ENCODE measurements around the gene FAM131B. TPM values are rescaled to one million over a fixed set of nuclear protein-coding genes. Genes with fewer than 3 reads are reported as not detected.

FAM131B gene
- total and polyA plus RNA-seq, 2 of the 8 experiments (the other 6 are each of a cell fraction or from before 2014, with no cell fraction given) = 23.1 to 38.2 TPM

GRCh38 chr7:143398616-143399015, 36.1 kb upstream of the FAM131B start:
- H3K9ac ChIP-seq (replicated peaks in 1 of 4; ENCODE audit: extremely low read depth in 1 of 4, low read depth in 3 of 4, low read length in 3 of 4) = no peak overlapping the region
- no peak for DNase-seq (ENCODE audit: low read depth in 1 of 2, low spot score in 2 of 2)
- no peak for FAIRE-seq
- H3K4ac ChIP-seq (replicated peaks; ENCODE audit: insufficient read length, low read depth, low read length) = no peak overlapping the region
- H4K91ac ChIP-seq (replicated peaks; ENCODE audit: insufficient read length, low read length) = no peak overlapping the region
- peaks cover 50 to 77% (median 76%) of the 10 kb centered on the region in 4 experiments for H3K36me3 ChIP-seq (ENCODE audit: control insufficient read depth in 2 of 4, insufficient read depth in 4 of 4, low read length in 3 of 4)
- no peak overlapping the region for H3K27ac ChIP-seq (ENCODE audit: low read depth, low read length)
- no peaks in the 10 kb centered on the region for H3K23me2 ChIP-seq (ENCODE audit: low read depth, low read length)
- no peak overlapping the region for H4K5ac ChIP-seq (ENCODE audit: insufficient read length, low read depth, low read length)
- POLR2A ChIA-PET (ENCODE audit: partially characterized antibody) = interaction anchor here (1.1 to 25.2 kb wide), 5 partner anchors 8 to 24 kb away, joined by 3 to 518 read pairs (median 46); partner anchors contain the start of genes EPHA1 and ZYX
- no peak overlapping the region for H2BK15ac ChIP-seq (ENCODE audit: low read length)
- H3K14ac ChIP-seq (ENCODE audit: insufficient read length) = no peak overlapping the region
- no peak overlapping the region for H2BK120ac ChIP-seq (replicated peaks; ENCODE audit: low read depth, low read length)
- no peak overlapping the region for H3K4me2 ChIP-seq (ENCODE audit: insufficient read depth in 1 of 2, low read depth in 2 of 2, low read length in 2 of 2)
- peaks cover 9 to 27% of the 10 kb centered on the region in 2 experiments for H4K20me1 ChIP-seq (replicated peaks in 1 of 2; ENCODE audit: control insufficient read depth in 1 of 2, insufficient read depth in 2 of 2, low read length in 2 of 2)
- H2BK20ac ChIP-seq (ENCODE audit: low read length) = no peak overlapping the region
- no peak overlapping the region for H3K56ac ChIP-seq (replicated peaks; ENCODE audit: insufficient read length, low read depth, low read length)
- H3K27me3 ChIP-seq (replicated peaks in 1 of 4; ENCODE audit: control insufficient read depth in 3 of 4, extremely low read depth in 1 of 4, insufficient read depth in 3 of 4, low read length in 3 of 4) = no peaks in the 10 kb centered on the region
- peaks cover 0 to 14% of the 10 kb centered on the region in 2 experiments; a peak in 2 of 4 replicates for H3K79me2 ChIP-seq (ENCODE audit: control insufficient read depth in 1 of 2, insufficient read depth in 2 of 2, low read length in 2 of 2)
- no peaks in the 10 kb centered on the region for H3K4me1 ChIP-seq (replicated peaks in 1 of 4; ENCODE audit: control insufficient read depth in 3 of 4, insufficient read depth in 4 of 4, low read length in 3 of 4)
- H3K18ac ChIP-seq (ENCODE audit: extremely low read depth, low read length) = no peak overlapping the region
- no peak overlapping the region for H4K8ac ChIP-seq (ENCODE audit: extremely low read depth, insufficient read depth, low read length)
- TF ChIP-seq CTCF (IDR thresholded peaks at IDR 0.05; ENCODE audit: control extremely low read depth in 1 of 3, insufficient read depth in 1 of 3, low read depth in 1 of 3, low read length in 3 of 3) (no peak), SIX5 (IDR thresholded peaks at IDR 0.05; ENCODE audit: low read depth, low read length) (no peak), ASH2L (IDR thresholded peaks at IDR 0.05; ENCODE audit: low read length) (no peak), TBP (IDR thresholded peaks at IDR 0.05; ENCODE audit: low read depth, low read length) (no peak), TCF12 (IDR thresholded peaks at IDR 0.05; ENCODE audit: low read depth, low read length) (no peak), RFX5 (IDR thresholded peaks at IDR 0.05; ENCODE audit: borderline replicate concordance, low read depth, low read length) (no peak), POLR2A (IDR thresholded peaks at IDR 0.05; ENCODE audit: control extremely low read depth in 1 of 2, low read depth in 2 of 2, low read length in 2 of 2) (no peak), RXRA (IDR thresholded peaks at IDR 0.05; ENCODE audit: insufficient read depth, low read depth, low read length) (no peak), USF2 (IDR thresholded peaks at IDR 0.05; ENCODE audit: low read length) (no peak), POU5F1 (IDR thresholded peaks at IDR 0.05; ENCODE audit: low read depth, low read length) (no peak), SAP30 (IDR thresholded peaks at IDR 0.05; ENCODE audit: insufficient read depth, insufficient replicate concordance, low read length) (no peak)
- CTCF ChIA-PET (ENCODE audit: partially characterized antibody) = interaction anchor here (1.2 to 23.5 kb wide), 6 partner anchors 8 to 102 kb away, joined by 3 to 359 read pairs (median 26); partner anchors contain the start of genes EPHA1 and ZYX
- no peaks in the 10 kb centered on the region for H3K9me3 ChIP-seq (ENCODE audit: insufficient read depth in 2 of 2, low read depth in 1 of 2, low read length in 1 of 2)
- 84% methylated on average over 14 of the region's 14 CpGs; no CpG with 5 or more reads in 1 of the 2 experiments for WGBS, 2 experiments (ENCODE audit: extremely low coverage in 1 of 2, insufficient coverage in 1 of 2, insufficient read length in 1 of 2, insufficient replicate concordance in 2 of 2, low coverage in 1 of 2, low lambda C conversion rate in 2 of 2, missing lambda C conversion rate in 1 of 2)
- H2BK5ac ChIP-seq (ENCODE audit: low read depth, low read length) = no peak overlapping the region
- no peak overlapping the region for H2AFZ ChIP-seq (ENCODE audit: low read length)
- H2BK12ac ChIP-seq (ENCODE audit: low read depth, low read length) = no peak overlapping the region
- no peak overlapping the region for H2AK5ac ChIP-seq (ENCODE audit: low read depth, low read length)
- peaks cover 5% of the 10 kb centered on the region; the same call in 1 of the 2 replicates for H3K79me1 ChIP-seq (ENCODE audit: low read depth, low read length)
- H3K4me3 ChIP-seq (ENCODE audit: extremely low read depth in 1 of 4, insufficient read depth in 2 of 4, low read depth in 3 of 4, low read length in 4 of 4) = no peak overlapping the region
- no peak overlapping the region for H3K23ac ChIP-seq (ENCODE audit: insufficient read length)
